Calu3 (cell line): ENCODE measurements around the gene ARFGEF2. TPM values are rescaled to one million over a fixed set of nuclear protein-coding genes. Genes with fewer than 3 reads are reported as not detected.

Experiments
- BruUV-seq: library from RNA; stranded (reverse); fragments of 400-500 nt; replicated peaks from 2 replicates; lab custom pipeline; 2021; lab: Mats Ljungman, UMichigan
- CTCF ChIA-PET: fragments of 300-600 bp; sonication (Branson Sonifier 250); formaldehyde crosslinking; loops from one replicate; lab custom pipeline; 2022; ENCODE audit warnings: antibody characterized with exemption; lab: Charles Lee
- DNase-seq: peaks from one replicate; pipeline ENCODE4 v3.0.0; 2022
- H3K27ac Mint-ChIP-seq: one replicate; pipeline ENCODE4 v1.8.0; 2022; ENCODE audit warnings: mixed read lengths; ENCODE audit not compliant: unreplicated experiment
- H3K27me3 Mint-ChIP-seq: one replicate; pipeline ENCODE4 v1.8.0; 2022; ENCODE audit warnings: mixed read lengths; ENCODE audit not compliant: unreplicated experiment
- H3K36me3 Mint-ChIP-seq: one replicate; pipeline ENCODE4 v1.8.0; 2022; ENCODE audit warnings: mild to moderate bottlenecking, moderate library complexity, mixed read lengths; ENCODE audit not compliant: insufficient read depth, unreplicated experiment
- H3K4me1 Mint-ChIP-seq: one replicate; pipeline ENCODE4 v1.8.0; 2022; ENCODE audit warnings: mild to moderate bottlenecking, low read depth, mixed read lengths; ENCODE audit not compliant: unreplicated experiment
- H3K4me3 Mint-ChIP-seq: one replicate; pipeline ENCODE4 v1.8.0; 2022; ENCODE audit warnings: mild to moderate bottlenecking, low read depth, moderate library complexity, mixed read lengths; ENCODE audit not compliant: unreplicated experiment
- H3K9me3 Mint-ChIP-seq: one replicate; pipeline ENCODE4 v1.8.0; 2022; ENCODE audit warnings: low read depth, mixed read lengths; ENCODE audit not compliant: unreplicated experiment
- intact Hi-C: fragments of 100-400 bp; cut with micrococcal nuclease; formaldehyde crosslinking; loops from one replicate; pipeline ENCODE4 v1.10.0; 2022; ENCODE audit not compliant: unreplicated experiment
- total RNA-seq: library from RNA; stranded (reverse); gene quantifications from 2 replicates; pipeline ENCODE4 v1.2.3, GENCODE V29; 2022
- TF ChIP-seq, protein P1 (sequence below): fragments of 200-600 bp; IDR thresholded peaks from one replicate; pipeline ENCODE4 v1.8.0; 2022; ENCODE audit warnings: antibody characterized with exemption; ENCODE audit not compliant: unreplicated experiment

The ARFGEF2 gene
- total RNA-seq, 1 experiment from 2014 or later = 59.2 TPM

GRCh38 chr20:48912065-48912464, 9.4 kb upstream of the ARFGEF2 start:
- Mint-ChIP-seq H3K4me3 (no peak overlapping the region), H3K36me3 (no peaks in the 10 kb centered on the region), H3K4me1 (peaks cover 23% of the 10 kb centered on the region), H3K9me3 (no peaks in the 10 kb centered on the region), H3K27ac (no peak overlapping the region), H3K27me3 (peaks cover 27% of the 10 kb centered on the region)
- intact Hi-C loops = no loop called here
- TF ChIP-seq, protein P1, sequence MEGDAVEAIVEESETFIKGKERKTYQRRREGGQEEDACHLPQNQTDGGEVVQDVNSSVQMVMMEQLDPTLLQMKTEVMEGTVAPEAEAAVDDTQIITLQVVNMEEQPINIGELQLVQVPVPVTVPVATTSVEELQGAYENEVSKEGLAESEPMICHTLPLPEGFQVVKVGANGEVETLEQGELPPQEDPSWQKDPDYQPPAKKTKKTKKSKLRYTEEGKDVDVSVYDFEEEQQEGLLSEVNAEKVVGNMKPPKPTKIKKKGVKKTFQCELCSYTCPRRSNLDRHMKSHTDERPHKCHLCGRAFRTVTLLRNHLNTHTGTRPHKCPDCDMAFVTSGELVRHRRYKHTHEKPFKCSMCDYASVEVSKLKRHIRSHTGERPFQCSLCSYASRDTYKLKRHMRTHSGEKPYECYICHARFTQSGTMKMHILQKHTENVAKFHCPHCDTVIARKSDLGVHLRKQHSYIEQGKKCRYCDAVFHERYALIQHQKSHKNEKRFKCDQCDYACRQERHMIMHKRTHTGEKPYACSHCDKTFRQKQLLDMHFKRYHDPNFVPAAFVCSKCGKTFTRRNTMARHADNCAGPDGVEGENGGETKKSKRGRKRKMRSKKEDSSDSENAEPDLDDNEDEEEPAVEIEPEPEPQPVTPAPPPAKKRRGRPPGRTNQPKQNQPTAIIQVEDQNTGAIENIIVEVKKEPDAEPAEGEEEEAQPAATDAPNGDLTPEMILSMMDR = no peak
- CTCF ChIA-PET = no interaction called here
- DNase-seq = no peak
- no TSS peak for BruUV-seq

GRCh38 chr20:48916699-48917098, 4.8 kb upstream of the ARFGEF2 start:
- Mint-ChIP-seq H3K4me1 (peaks cover 19% of the 10 kb centered on the region), H3K36me3 (peaks cover 9% of the 10 kb centered on the region), H3K9me3 (no peaks in the 10 kb centered on the region), H3K4me3 (no peak overlapping the region), H3K27me3 (peaks cover under 1% of the 10 kb centered on the region), H3K27ac (no peak overlapping the region)
- intact Hi-C loops = no loop called here
- no TSS peak for BruUV-seq
- CTCF ChIA-PET = interaction anchor here (1.7 kb wide), 1 partner anchor 259 kb away, joined by 5 read pairs; no protein-coding TSS in a partner anchor
- DNase-seq = no peak
- TF ChIP-seq, protein P1 = no peak

DNA sequence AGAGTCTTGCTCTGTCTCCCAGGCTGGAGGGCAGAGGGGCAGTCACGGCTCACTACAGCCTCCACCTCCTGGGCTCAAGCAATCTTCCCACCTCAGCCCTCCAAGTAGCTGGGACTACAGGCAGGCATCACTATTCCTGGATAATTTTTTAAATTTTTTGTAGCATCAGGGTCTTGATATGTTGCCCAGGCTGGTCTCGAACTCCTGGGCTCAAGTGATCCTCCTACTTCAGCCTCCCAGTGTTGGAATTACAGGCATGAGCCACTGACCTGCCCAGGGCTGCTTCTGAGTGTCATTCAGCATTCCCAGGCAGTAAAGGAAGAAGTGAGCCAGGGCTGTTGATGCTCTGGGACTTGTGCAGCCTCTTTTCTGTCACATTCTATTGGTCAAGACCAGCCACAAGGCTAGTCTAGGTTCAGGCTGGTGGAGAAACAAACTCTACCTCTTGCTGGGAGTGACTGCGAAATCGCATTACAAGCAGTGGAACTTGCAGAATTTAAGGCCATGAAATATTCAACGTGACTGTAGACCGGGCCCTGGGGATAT, 2.1 kb upstream of the ARFGEF2 start:
- no TSS peak for BruUV-seq
- Mint-ChIP-seq H3K9me3 (no peaks in the 10 kb centered on the region), H3K4me3 (no peak overlapping the region)

GRCh38 chr20:48919882-48920526, 1.5 kb upstream of the ARFGEF2 start:
- peak overlapping the region; percentile 78 for H3K4me3 Mint-ChIP-seq
- no TSS peak for BruUV-seq
- no peaks in the 10 kb centered on the region for H3K27me3 Mint-ChIP-seq
- TF ChIP-seq, protein P1 = no peak
- CTCF ChIA-PET = no interaction called here
- peaks cover 37% of the 10 kb centered on the region for H3K36me3 Mint-ChIP-seq
- peaks cover 36% of the 10 kb centered on the region for H3K4me1 Mint-ChIP-seq
- no peaks in the 10 kb centered on the region for H3K9me3 Mint-ChIP-seq
- DNase-seq = no peak
- H3K27ac Mint-ChIP-seq = no peak overlapping the region
- intact Hi-C loops = loop anchor here (5.0 kb wide), 1 partner anchor 433 kb away; no protein-coding TSS in a partner anchor

More for the DNA sequence above, 2.1 kb upstream of the ARFGEF2 start:
- Mint-ChIP-seq H3K27me3 (no peaks in the 10 kb centered on the region), H3K36me3 (peaks cover 36% of the 10 kb centered on the region), H3K27ac (no peak overlapping the region), H3K4me1 (peaks cover 33% of the 10 kb centered on the region)
- CTCF ChIA-PET = no interaction called here
- TF ChIP-seq, protein P1 = no peak
- no peak for DNase-seq
- intact Hi-C loops = no loop called here
